NCI-H2196 treated with DMSO at 0.1 percent for 48 hours (cell line): Measurements from ENCODE around the gene EVC.
"Not testable (repeated sequence)": the region's sequence is repeated elsewhere in the genome, so short reads cannot be mapped to it uniquely, and the experiment has no call there.

Experiments
- DNase-seq: peaks from one replicate; lab custom pipeline; 2025; ENCODE audit not compliant: unreplicated experiment; lab: John Stamatoyannopoulos, UW

EVC gene

DNA sequence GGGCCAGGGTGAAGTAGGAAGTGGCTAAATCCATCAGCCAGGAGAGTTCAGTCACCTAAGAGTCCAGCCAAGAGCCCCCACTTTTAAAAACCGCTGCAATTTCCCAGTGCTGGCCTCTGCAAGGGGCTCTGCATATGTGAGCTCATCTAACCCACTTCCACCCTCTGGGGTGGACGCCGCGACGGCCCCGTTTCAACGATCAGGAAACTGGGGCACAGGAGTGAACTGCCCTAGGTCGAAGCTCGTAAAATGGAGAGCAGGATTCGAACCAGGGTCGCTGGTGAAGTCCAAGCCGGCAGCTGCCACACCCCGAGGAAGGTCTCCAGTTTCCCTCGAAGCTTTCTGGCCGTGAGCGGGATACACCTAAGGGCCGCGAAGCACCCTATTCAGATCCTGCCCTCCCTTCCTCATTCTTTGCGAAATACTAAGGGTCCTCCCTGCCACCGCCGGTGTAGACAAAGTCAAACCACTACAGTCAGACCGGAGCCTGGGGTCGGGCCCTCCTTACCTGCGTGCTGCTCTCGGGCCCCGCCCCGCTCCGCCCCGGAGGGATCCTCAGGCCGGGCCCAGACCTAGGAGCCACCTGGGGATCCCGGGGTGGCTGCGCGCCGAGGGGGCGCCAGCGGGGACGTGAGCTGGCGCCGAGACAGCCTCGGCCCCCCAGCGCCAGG is 3.1 kb upstream of the EVC start:
- no peak for DNase-seq

DNA sequence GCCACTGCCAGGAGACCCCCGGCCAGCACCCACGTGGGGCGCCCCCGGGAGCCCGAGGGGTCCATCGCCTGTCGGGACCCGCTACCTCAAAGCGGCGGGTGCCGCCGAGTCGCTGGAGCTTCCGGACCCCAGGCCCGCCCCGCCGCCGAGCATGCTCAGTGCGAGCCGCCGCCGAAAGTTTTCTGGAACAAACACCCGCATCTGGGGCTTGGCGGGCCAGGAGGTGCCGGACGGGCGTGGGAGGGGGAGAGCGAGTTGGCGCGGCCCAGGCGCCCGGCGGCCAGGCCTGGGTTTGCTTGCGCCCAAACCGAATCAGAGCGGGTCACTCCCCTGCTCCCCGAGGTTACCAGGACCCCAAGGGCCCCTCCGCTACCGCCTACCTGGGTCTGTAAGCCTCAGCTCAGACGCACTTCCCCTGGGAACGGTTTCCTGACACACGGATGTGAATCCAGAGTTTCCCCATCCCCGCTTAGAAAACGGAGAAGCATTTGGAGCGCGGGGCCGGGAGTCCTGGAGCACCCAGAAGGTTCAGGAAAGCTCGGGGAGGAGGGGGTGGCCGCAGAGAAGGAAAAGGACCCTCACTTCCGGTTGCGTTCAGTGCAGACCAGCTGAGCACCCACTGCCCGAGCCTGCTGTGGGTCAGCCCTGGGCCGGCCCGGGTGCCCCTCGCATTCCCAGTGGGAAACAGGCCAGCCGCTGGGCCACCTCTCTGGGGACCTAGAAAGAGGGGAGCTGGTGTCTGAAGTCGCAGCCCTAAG is 2.4 kb upstream of the EVC start, which contains the start of gene EVC2:
Gene EVC2 (minus strand): TSS at position 111 of the 758 bp plus-strand sequence. CDS start 46 bp downstream, at position 65.
- no peak for DNase-seq

DNA sequence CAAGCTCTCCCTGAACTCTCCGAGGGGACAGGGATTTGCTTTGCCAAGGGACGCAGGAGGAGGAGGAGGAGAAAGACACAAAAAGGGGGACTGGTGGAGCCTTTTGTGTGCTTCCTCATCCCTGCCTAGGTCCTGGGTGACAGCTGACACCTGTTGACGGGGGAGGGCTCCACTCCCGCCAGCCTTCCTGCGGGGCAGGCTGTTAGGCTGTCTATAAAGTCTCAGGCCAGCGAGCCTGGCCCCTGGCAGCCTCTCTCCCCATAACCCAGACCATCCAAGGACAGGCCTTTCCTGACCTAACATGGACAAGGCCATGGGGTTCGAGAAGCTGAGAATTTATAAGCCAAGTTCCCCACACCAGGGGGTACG is 1.8 kb upstream of the EVC start:
- DNase-seq: no peak

DNA sequence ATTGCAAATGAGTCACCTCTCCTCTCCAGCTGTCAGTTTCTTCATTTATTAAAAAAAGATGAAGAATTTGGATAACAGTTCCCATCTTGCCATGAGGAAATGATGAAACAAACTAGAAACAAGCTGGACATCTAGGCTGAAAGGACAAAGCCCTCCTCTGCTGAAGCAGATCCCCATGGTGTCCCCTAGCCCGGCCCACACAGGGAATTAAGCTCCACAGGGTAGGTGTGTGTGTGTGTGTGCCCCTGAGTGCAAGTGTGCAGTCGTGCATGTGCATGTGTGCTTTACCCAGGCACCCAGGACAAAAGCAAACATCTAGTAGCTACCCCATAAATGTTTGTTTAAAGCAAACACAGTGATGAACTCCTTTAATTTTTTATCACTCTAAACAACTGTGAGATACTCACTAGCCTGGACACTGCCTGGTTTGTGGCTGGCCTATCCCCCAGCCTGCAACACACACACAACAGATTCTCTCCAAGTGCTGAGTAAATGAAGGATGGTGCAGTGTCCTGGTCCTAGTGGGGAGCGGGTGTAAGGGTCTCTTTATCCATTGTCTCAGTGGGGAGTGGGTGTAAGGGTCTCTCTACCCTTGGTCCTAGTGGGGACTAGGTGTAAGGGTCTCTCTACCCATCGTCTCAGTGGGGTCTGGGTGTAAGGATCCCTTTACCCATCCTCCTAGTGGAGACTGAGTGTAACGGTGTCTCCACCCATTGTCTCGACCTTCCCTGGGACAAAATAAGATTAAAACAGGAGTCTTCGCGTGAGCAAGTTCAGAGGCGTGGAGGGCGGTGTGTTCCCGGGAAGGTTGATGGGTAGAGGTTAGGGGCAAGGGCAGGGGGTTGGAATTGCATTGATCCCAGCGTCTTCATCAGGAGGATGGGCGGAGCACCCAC is 688 bp upstream of the EVC start:
- no peak for DNase-seq

DNA sequence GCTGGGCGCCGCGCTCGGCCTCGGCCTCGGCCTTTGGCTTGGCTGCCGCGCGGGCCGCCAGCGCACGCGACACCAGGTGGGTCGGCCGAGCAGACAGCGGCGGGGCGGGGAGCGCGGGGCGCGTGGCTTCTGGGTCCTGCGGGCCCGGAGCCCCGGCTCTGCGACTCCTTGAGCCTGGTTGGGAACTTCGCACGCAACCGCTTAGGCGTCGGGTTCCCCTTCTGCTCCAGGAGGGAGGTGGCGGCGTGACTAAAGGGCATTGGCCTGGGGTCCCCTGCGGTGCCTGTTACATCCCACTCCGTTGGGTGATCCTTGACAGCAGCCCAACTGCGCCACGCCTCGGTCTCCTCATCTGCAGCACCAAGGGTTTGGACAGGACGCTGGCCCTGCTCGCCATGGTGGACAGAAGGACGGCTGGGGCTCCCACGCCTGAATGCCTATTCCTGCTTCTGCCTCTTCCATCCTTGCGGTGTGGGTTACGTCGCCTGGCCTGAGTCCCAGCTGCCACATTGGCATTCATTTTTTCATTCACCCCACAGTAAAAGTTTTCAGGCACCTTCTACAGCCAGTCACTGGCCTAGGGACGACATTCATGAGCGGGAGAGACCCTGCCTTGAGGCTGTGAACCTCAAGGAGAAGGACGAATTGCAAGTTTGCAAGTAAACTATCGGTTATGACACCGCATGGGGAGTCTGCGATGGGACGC is 631 bp downstream of the EVC start:
- no peak for DNase-seq

DNA sequence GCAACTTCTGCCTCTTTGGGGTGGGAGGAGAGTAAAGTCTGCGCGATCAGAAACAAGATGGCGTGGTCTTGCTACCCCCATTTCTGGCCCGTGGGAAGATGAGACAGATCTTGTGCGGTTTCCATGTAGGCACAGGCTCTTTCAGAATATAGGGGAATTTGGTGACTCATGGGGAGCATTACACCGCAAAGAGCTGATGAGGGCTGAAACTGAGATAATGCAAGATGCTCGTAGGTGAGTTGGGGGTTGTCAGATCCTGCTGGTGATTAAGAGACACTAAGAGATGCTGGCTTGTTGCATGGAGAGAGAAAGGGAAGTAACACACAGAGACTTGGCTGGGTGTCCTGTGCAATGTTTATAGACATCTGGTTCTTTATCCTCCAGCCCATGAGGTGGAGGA is 1.5 kb downstream of the EVC start:
- DNase-seq: no peak

DNA sequence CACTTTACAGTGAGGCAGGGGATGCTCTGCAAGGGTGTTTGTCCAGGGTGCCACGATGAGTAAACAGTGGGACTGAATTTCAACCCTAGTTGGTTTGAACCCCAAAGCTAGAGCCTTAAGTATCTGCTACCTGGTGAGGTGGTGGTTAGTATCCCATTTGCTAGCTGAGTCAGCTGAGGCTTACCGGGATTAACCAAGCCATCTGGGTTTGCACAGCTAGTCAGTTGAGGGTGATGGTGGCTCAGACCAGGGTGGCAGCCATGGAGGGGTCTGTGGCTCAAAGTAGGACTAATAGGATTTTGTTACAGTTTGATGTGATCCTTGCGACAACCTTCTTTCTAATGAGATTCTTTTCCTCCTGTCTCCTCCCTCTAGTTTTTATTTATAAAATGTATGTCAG is 1.9 kb downstream of the EVC start:
- DNase-seq: no peak

DNA sequence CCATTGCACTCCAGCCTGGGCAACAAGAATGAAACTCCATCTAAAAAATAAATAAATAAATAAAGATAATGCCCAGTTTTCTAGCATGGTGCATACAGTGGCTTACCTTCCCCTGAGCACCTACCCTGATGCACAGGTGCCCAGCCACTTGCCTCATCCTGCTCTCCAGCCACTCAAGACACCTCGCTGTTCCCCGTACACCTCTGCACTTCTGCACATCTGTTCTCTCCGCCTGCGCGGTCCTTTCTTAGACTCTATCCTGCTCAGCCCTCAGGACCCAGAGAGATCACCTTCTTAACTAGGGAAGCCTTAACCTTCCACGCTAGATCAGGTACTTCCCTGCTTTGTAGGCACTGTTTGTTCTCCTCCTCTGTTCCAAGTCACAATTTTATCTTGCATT is 2.9 kb downstream of the EVC start:
- no peak for DNase-seq

DNA sequence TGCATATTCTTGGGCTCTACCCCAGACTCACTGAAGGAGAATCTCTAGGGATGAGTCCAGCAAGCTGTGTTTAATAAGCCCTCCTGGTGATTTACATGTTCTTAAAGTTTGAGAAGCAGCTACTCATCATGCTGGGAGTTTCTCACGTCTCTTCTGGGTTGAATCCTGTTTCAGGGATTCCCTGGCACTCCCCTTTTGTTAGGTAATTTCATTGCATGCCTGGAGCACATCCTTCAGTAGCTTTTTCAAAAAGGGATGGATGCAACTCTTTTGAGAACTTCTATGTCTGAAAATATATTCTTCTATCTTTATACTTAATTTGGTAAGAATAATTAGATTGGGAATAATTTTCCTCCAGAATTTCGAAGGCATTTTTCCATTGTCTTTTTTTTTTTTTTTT is 4.4 kb downstream of the EVC start:
- DNase-seq: no peak

DNA sequence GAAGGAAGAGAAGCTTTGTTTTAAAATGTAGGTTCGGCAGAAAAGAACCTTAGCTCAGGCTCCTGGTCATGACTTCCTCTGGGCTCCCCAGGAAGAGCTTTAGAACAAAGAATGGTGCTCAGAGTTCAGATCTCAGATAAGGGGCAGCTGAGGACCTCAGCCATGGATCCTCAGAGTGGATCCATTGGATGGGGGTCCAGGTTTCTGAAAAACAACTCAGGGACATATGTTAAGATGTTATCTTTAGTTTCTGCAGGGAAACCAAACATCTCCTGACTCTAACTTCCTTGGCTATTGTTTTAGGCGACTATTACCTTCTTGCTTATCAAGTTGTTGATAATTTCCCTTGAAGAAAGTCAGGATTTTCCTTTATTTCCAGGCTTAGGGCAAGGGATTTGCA is 5.4 kb downstream of the EVC start:
- no peak for DNase-seq

DNA sequence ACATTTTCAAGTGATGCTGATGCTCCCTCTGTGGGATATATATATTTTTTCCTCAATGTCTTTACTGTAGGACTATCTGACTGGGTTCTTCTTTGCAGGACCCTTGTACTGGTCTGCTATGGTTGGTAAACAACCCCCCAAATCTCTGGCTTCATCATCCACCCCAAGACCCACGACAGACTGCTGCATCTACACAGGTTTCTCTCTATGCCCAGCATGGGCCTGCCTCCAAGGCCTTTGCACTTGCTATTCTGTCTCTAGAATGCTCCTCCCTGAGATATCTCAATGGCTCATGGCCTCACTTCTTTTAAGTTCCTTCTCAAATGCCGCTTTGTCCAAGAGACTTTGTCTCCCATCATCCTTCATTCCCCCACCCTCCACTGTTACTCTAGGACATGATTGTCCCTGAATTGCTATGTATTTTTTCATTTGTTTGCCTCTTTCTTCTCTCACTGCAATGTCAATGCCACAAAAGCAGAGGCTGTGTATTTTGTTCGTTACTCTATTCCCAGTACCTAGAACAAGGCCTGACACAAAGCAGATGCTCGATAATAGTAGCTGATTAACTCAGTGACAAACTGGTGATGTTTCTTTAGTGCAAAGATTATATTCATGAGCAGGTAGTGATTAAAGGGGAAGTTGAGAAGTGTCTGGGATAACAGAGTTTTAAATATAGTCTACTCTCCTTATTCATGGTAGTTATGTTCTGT is 6.6 kb downstream of the EVC start:
- DNase-seq: no peak

DNA sequence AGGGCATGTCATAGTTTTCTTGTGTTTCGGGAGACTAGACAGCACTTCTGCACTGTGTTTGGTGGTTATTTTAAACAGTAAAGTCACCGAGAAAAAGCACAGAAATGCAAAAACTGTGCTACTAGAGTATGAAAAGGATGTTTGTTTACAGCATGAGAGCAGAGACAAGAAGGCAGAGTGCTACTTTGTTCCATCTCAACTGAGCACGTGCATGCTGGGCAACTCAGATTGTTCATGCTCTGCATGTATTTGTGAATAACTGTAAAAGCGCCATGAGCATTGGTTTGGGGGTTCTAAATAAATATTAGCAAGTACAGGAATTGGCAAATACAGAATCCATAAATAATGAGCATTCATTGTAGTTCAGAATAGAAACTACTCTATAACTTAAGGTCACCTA is 7.4 kb downstream of the EVC start:
- no peak for DNase-seq

DNA sequence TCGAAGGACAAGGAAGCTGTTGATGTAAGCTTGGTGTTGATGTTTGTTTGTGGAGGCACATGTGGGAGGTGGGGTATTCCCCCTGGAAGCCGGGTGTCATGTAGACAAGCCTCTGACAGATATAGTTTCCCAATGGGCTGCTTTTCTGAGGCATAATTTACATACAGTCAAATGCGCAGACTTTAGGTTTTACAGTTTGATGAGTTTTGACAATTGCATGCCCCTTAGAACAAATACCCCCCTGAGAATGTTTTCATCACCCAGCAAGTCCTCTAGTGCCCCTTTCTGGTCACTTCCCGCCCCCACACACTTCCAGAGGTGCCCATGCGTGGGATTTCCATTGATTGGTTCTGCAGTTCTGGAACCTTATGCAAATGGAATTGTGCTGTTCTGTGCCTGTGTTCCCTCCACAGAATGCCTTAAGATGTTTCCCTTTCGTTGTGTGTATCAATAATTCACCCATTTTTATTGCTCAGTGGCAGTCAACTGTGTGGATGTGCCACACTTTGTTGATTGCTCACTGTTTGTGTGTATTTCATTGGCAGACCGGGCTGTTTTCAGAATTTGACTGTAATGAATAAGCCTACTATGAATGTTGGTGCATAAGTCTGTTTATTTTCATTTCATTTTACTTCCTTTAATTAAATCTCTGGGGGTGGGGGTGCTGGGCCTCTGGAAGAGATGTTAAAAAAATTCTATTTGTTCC is 8.5 kb downstream of the EVC start:
- no peak for DNase-seq

DNA sequence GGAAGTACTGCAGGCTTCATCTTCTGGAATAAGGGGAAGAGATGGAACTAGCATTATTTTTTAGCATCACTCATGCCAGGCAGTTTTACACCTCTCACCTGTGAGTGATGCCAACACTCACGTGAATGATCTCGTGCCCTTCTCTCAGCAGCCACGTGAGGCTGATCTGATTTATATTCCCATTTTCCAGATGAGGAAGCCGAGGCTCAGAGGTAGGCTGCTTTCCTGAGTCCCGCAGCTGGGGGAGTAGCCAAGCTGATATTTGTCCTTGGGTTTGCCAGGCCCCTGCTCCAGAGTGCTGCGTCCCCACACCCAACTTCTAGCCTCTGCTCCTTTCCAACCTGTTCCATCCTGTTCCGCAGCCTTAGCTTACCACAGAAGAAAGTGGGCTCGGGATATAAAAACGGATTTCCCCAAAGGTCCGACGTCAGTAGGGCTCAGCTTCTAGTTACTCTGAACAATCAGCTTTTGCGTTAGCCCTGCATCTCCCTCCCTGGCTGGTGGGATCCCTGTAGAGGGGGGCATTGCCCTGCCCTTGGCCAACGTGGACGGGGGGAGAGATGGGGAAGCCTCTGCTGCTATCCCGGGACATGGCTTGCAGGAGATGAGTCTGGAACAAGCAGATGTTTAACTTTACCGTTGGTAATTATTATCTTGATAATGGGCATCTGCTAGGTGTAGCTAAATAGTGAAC is 9.3 kb downstream of the EVC start:
- DNase-seq: no peak

DNA sequence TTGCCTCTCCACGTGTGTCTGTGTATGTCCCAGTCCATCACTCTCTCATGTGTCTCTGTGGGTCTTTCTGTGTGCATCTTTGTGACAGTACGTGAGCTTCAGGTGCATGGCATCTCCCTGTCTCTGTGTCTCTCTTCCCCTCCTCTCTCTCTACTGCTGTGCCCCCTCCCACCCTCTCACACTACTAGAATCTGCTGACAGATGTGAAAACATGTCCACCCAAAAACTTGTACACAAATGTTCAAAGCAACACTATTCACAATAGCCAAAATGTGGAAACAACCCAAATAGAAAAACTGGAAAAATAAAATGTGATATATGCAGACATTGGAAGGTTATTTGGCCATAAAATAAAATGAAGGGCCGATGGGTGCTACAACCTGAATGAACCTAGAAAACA is 10.0 kb downstream of the EVC start:
- DNase-seq: no peak

DNA sequence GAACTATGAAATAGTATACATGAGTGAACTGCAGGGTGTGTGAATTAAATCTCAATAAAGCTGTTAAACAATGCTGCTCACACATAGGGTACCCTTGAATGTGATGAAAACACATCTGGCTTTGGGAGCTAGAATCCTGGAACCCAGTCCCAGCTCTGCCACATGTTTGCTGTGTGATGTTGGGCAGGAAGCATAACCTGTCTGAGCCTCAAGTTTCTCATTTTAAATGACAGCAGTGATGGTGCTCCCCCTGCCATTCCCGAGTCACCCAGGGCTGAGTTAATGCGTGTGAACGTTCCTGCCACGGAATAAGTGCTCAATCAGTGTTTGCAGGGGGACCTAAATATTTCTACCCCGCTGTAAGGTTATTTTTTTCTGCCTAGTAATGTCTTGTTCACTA is 10.9 kb downstream of the EVC start:
- no peak for DNase-seq

DNA sequence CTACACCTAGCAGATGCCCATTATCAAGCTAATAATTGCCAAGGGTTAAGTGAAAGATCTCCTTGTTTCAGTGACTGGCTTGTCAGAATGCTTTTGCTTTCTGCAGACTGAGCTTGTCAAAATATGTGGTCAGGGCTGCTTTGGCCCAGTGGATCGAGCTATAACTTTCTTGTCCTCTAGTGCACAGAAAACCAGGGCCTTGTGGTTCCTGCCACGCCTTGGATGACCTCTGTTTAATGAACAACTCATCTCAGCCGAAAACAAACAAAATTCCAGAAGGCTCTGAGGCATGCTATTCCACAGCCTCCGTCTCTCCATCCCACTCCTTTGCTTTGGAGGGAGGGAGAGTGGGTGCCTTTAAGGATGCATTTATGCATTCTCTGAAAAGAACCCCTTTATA is 11.3 kb downstream of the EVC start:
- DNase-seq: no peak

DNA sequence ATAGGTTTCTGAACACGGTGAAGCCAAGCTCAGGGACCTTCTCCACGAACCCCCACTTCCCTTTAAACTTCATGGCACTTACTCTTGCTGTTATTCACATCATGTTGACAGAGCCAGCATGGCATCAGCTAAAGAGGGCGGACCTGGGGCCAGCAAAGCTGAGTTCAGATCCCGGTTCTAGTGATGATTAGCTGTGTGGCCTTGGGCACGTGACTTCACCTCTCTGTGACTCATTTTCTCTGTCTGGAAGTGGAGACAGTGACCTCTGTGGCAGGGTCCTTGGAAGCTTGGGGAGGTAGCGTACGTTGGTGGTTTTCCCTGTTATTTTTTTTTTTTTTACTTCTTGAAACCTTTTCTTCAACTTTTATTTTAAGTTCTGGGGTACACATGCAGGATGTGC is 13.4 kb downstream of the EVC start:
- no peak for DNase-seq

DNA sequence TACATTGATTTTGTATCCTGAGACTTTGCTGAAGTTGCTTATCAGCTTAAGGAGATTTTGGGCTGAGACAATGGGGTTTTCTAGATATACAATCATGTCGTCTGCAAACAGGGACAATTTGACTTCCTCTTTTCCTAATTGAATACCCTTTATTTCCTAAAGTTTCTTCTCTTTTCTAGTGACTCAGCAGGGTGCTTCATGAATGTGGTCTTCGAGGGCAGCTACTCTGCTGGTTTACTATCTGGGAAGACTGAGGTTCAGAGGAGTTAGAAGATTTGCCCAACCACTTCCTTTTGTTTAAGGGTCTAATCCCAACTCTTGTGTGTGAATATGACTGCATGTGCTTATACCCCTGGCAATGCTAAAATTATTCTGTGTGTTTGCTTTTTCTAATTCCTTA is 17.4 kb downstream of the EVC start:
- DNase-seq: not testable (repeated sequence)
